ENCODE data around the gene KDM1B. TPM values are rescaled to one million over a fixed set of nuclear protein-coding genes. Genes with fewer than 3 reads are reported as not detected.

KDM1B gene
- total and polyA plus RNA-seq, 2 of the 8 experiments (the other 6 are each of a cell fraction or from before 2014, with no cell fraction given), result 3.7 to 7.5 TPM

- H3K79me2 ChIP-seq (ENCODE audit: control insufficient read depth in 1 of 2, insufficient read depth in 2 of 2, low read length in 2 of 2), result no peaks in the 10 kb centered on the region
- no peak overlapping the region for H3K9ac ChIP-seq (replicated peaks in 1 of 4; ENCODE audit: extremely low read depth in 1 of 4, low read depth in 3 of 4, low read length in 3 of 4)
- 80% methylated on average over 2 of the region's 2 CpGs; no CpG with 5 or more reads in 1 of the 2 experiments for WGBS, 2 experiments (ENCODE audit: extremely low coverage in 1 of 2, insufficient coverage in 1 of 2, insufficient read length in 1 of 2, insufficient replicate concordance in 2 of 2, low coverage in 1 of 2, low lambda C conversion rate in 2 of 2, missing lambda C conversion rate in 1 of 2)
Observed at GRCh38 chr6:18166312-18167036, 11.3 kb downstream of the KDM1B start.

More at GRCh38 chr6:18166312-18167036, 11.3 kb downstream of the KDM1B start:
- no peak overlapping the region for H3K23ac ChIP-seq (ENCODE audit: insufficient read length)
- no peaks in the 10 kb centered on the region for H3K27me3 ChIP-seq (replicated peaks in 1 of 4; ENCODE audit: control insufficient read depth in 3 of 4, extremely low read depth in 1 of 4, insufficient read depth in 3 of 4, low read length in 3 of 4)
- no peak overlapping the region for H2BK5ac ChIP-seq (ENCODE audit: low read depth, low read length)
- no peak overlapping the region for H4K5ac ChIP-seq (ENCODE audit: insufficient read length, low read depth, low read length)
- POLR2A ChIA-PET (ENCODE audit: partially characterized antibody), result interaction anchor here (0.9 to 1.6 kb wide), 2 partner anchors 70 to 80 kb away, joined by 3 read pairs; no protein-coding TSS in a partner anchor
- H3K36me3 ChIP-seq (ENCODE audit: control insufficient read depth in 2 of 4, insufficient read depth in 4 of 4, low read length in 3 of 4), result peaks cover 2 to 29% (median 13%) of the 10 kb centered on the region in 4 experiments; a peak in 5 of 8 replicates
- H3K4me3 ChIP-seq (ENCODE audit: extremely low read depth in 1 of 4, insufficient read depth in 2 of 4, low read depth in 3 of 4, low read length in 4 of 4), result no peak overlapping the region
- H3K14ac ChIP-seq (ENCODE audit: insufficient read length), result no peak overlapping the region
- no peak overlapping the region for H3K4ac ChIP-seq (replicated peaks; ENCODE audit: insufficient read length, low read depth, low read length)
- no peak overlapping the region for H2BK20ac ChIP-seq (ENCODE audit: low read length)
- H4K20me1 ChIP-seq (replicated peaks in 1 of 2; ENCODE audit: control insufficient read depth in 1 of 2, insufficient read depth in 2 of 2, low read length in 2 of 2), result peaks cover 0 to 2% of the 10 kb centered on the region in 2 experiments
- H2AFZ ChIP-seq (ENCODE audit: low read length), result no peak overlapping the region
- no peaks in the 10 kb centered on the region for H3K23me2 ChIP-seq (ENCODE audit: low read depth, low read length)
- no peak overlapping the region for H4K8ac ChIP-seq (ENCODE audit: extremely low read depth, insufficient read depth, low read length)
- H3K27ac ChIP-seq (ENCODE audit: low read depth, low read length), result no peak overlapping the region
- no peak overlapping the region for H2AK5ac ChIP-seq (ENCODE audit: low read depth, low read length)
- no peak for TF ChIP-seq YY1 (IDR thresholded peaks at IDR 0.05; ENCODE audit: low read depth, low read length)
- no peak for TF ChIP-seq CREB1 (IDR thresholded peaks at IDR 0.05)
- no peak for TF ChIP-seq RBBP5 (IDR thresholded peaks at IDR 0.05; ENCODE audit: borderline replicate concordance, low read depth, low read length)
- TF ChIP-seq SUZ12 (IDR thresholded peaks at IDR 0.05; ENCODE audit: low read length), result no peak
- no peak for TF ChIP-seq NANOG (IDR thresholded peaks at IDR 0.05; ENCODE audit: insufficient read depth, low read depth, low read length, poor library complexity, severe bottlenecking)
- TF ChIP-seq NRF1 (IDR thresholded peaks at IDR 0.05; ENCODE audit: low read depth, low read length), result no peak
- no peak for TF ChIP-seq ZNF274 (IDR thresholded peaks at IDR 0.05; ENCODE audit: borderline replicate concordance, extremely low read depth, low read length)
- no peak for TF ChIP-seq EP300 (IDR thresholded peaks at IDR 0.05; ENCODE audit: borderline replicate concordance in 1 of 2, low read depth in 2 of 2, low read length in 2 of 2)
- no peak for TF ChIP-seq CHD2 (IDR thresholded peaks at IDR 0.05; ENCODE audit: low read length)
- no peak for TF ChIP-seq JUN (IDR thresholded peaks at IDR 0.05; ENCODE audit: low read depth, low read length)
- TF ChIP-seq TAF7 (optimal IDR thresholded peaks at IDR 0.05; ENCODE audit: borderline replicate concordance, low read depth, low read length), result no peak
- no peak for TF ChIP-seq E2F6 (IDR thresholded peaks at IDR 0.05)
- no peaks in the 10 kb centered on the region for H3K79me1 ChIP-seq (ENCODE audit: low read depth, low read length)
- no peak overlapping the region for H2BK12ac ChIP-seq (ENCODE audit: low read depth, low read length)
- H3K9me3 ChIP-seq (ENCODE audit: insufficient read depth in 2 of 2, low read depth in 1 of 2, low read length in 1 of 2), result peaks cover 0 to 7% of the 10 kb centered on the region in 2 experiments; a peak in 2 of 4 replicates
- CTCF ChIA-PET (ENCODE audit: partially characterized antibody), result interaction anchor here (0.7 kb wide), 2 partner anchors 56 to 624 kb away, joined by 3 read pairs; no protein-coding TSS in a partner anchor
- DNase-seq (ENCODE audit: low read depth in 1 of 2, low spot score in 2 of 2) (no peak), FAIRE-seq (no peak)
- no peak overlapping the region for H3K18ac ChIP-seq (ENCODE audit: extremely low read depth, low read length)
- no peaks in the 10 kb centered on the region for H3K4me1 ChIP-seq (replicated peaks in 1 of 4; ENCODE audit: control insufficient read depth in 3 of 4, insufficient read depth in 4 of 4, low read length in 3 of 4)
- H2BK15ac ChIP-seq (ENCODE audit: low read length), result no peak overlapping the region
- H3K4me2 ChIP-seq (ENCODE audit: insufficient read depth in 1 of 2, low read depth in 2 of 2, low read length in 2 of 2), result no peak overlapping the region
- no peak overlapping the region for H2BK120ac ChIP-seq (replicated peaks; ENCODE audit: low read depth, low read length)
- no peak overlapping the region for H4K91ac ChIP-seq (replicated peaks; ENCODE audit: insufficient read length, low read length)
- H3K56ac ChIP-seq (replicated peaks; ENCODE audit: insufficient read length, low read depth, low read length), result no peak overlapping the region
